Putamen (tissue), 1 donor: Measurements from ENCODE around the gene SERPIND1.

ENCODE experiments used
- DNase-seq: peaks from one replicate; pipeline ENCODE4 v3.0.0-alpha.2; 2016; ENCODE audit warnings: low spot score

The SERPIND1 gene

DNA sequence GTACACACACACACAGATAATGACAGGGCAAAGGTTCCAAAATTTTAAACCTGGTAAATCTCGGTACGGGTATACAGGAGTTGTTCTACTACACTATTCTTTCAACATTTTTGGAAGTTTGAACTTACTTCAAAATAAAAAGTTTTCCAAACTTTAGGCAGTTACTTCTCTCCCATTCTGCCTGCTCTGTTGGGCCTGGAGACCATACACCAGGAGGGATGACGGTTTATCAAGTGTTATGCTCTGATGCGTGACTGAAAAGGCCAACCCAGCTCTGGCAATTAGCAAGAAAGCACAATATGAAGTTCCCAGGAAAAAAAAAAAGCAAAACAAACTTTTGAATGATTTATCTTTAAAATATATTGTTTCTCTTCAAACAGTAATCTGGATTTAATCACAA is 969 bp downstream of the SERPIND1 start:
- DNase-seq: no peak

DNA sequence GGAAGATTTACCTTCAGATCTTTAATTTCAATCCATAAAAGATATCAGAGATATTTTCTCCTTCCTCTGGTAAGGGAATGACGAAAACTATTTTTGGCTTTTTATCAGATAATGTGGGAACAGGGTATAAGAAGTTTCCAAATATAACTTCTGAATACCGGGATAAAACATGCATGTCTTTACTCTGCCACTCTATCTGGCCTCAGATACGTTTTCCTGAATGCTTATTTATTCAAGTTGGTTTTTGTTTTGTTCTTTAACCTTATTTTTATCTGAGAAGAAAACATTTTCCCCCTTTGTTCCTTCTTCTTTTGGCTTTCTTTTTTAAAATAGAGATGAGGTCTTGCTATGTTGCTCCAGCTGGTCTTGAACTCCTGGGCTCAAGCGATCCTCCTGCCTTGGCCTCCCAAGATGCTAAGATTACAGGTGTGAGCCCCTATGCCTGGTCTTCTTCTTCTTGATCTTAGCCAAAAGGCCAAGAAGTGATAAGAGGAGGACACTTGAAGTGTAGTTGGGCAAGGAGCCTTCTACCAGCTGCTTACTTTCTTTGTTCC is 1.5 kb downstream of the SERPIND1 start:
- no peak for DNase-seq

DNA sequence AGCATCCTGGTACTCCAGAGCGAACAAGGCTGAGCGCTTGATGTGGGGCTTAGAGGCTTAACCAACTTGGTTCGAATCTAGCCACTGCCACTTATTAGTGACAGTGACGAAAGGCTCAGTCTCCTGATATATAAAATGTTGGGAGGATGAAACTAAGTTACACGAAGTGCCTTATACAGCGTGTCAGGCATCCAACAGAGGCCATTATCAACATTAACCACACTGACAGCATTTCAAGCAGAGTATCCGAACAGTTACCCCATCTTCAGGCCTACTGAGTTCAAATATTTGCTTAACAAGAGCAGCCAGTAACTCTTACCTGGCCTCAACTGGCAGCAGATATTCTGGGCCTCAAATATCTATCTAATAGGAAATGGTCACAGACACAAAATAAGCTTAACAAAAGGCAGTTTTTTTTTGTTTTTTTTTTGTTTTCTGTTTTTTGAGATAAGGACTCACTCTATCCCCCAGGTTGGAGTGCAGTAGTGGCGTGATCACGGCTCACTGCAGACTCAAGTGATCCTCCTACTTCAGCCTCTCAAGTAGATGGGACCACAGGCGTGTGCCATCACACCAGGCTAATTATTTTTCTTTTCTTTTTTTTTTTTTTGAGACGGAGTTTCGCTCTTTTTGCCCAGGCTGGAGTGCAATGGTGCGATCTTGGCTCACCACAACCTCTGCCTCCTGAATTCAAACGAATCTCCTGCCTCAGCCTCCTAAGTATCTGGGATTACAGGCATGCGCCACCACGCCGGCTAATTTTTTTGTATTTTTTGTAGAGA is 2.9 kb downstream of the SERPIND1 start:
- DNase-seq: no peak

DNA sequence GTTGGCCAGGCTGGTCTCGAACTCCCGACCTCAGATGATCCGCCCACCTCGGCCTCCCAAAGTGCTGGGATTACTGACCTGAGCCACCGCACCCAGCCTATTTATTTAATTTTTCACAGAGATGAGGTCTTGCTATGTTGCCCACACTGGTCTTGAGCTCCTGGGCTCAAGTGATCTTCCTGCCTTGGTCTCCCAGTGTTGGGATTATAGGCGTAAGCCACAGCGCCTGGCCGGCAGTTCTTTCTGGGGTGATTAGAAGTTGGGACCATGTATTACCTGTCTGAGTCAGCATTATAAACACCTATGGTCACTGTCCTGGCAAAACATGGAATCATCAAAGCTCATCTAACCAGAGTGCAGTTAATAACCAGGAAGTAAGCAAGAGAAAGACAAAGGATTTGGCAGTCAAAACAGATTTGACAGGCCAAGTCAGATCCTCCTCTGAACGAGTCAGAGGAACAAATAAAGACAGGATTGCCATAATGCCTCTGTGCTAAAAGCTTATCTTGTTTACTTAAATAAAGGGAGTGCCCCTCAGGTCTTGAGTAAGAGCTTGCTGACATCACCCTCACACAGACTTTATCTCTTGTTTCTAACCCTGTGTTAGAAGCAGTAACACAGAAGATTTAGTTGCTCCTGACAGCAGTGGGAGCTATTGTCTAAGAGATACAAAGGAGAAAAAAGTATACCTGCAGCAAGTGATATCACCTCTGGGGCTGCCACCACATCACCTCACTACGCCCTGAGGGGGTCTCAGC is 3.7 kb downstream of the SERPIND1 start:
- DNase-seq: no peak

DNA sequence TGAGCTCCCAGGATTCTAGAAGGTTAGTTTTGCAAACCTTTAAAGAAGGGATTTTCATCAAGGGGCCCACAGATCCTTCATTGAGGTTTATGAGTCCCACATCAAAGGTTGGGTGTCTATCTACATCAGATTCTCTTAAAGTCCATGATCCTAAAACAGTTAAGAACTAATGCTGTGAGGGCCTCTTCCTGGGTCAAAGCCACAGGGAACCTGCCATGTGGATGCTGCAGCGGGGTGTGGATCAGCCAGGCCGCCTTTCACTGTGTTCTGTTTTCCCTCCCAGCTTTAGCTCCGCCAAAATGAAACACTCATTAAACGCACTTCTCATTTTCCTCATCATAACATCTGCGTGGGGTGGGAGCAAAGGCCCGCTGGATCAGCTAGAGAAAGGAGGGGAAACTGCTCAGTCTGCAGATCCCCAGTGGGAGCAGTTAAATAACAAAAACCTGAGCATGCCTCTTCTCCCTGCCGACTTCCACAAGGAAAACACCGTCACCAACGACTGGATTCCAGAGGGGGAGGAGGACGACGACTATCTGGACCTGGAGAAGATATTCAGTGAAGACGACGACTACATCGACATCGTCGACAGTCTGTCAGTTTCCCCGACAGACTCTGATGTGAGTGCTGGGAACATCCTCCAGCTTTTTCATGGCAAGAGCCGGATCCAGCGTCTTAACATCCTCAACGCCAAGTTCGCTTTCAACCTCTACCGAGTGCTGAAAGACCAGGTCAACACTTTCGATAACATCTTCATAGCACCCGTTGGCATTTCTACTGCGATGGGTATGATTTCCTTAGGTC is 5.3 kb downstream of the SERPIND1 start:
- peak; percentile 27 for DNase-seq

DNA sequence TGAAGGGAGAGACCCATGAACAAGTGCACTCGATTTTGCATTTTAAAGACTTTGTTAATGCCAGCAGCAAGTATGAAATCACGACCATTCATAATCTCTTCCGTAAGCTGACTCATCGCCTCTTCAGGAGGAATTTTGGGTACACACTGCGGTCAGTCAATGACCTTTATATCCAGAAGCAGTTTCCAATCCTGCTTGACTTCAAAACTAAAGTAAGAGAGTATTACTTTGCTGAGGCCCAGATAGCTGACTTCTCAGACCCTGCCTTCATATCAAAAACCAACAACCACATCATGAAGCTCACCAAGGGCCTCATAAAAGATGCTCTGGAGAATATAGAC is 5.9 kb downstream of the SERPIND1 start:
- DNase-seq: no peak

DNA sequence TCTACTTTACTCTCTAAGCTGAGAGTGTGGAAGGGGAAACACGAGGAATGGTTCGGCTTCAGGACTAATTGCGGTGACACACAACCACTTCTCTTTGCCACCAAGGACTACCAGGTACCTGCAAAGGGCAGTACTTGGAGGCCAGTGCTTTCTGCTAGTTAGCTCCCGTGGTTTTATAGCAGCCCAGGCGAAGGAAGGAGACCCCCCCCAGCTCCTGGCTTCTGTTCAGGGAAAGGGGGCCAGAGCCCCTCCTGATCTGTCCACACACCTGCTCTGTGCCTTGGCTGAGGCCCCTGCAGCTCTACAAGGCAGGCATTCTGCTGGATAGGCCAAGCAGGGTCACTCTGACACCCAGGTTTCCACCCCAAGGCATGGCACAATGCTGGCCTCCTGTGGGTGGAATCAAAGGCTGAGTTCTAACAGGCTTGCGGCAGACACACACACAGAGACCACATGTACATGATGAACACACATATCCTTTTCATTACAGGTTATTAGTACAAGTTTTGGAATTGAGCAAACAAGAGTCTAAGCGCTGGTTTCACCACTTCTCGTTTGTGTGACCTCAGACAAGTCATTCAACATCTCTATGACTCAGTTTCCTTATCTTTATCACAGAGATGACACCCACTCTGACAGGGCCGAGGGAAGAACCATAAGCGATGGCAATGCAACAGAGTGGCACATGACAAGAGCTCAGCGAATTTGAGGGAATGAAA is 7.5 kb downstream of the SERPIND1 start:
- no peak for DNase-seq

DNA sequence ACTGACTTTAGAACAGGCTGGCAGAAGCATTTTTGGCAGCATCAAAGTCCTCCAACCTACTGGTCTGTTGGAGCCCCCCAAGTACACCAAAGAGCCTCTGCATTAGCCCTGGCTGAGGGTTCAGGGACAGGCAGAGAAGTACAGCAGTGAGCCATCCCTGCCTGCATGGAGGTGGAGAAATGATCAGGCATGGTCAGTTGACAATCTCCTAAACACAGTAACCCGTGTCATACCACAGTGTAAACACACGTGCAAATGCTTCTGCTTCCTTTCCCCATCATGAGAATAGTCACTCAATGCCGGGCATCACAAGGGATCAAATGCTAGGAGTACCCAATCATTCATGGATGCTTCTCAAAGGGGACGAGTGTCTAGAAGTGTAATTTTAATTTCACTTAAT is 8.2 kb downstream of the SERPIND1 start:
- no peak for DNase-seq

DNA sequence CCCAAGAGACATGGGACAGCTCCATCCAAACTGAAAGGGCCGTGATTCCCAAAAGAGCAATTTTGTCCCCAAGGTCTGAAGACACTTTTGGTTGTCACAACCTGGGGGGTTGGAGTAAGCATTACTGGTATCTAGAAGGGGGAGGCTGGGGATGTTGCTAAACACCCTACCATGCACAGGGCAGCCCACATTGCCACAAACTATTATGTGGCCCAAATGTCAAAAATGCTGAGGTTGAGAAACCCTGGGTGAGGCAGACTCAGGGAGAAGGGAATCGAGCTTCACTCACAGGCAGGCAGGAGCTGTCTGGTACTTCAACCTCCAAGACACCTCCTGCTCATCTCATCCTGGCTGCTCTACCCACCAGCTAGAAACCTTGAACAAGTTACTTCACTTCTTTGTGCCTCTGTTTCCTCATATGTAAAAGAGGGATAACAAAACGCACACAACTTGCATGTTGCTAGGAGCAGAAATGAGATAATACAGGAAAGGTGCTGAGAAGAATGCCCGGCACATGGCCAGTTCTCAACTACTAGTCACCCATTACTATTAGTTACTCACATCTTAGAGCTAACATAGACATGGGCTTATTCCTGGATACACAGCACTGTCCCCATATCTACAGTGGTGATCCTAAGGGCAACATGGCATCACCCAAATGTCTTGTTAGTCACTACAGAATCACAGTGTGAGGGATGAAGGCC is 8.8 kb downstream of the SERPIND1 start:
- no peak for DNase-seq

DNA sequence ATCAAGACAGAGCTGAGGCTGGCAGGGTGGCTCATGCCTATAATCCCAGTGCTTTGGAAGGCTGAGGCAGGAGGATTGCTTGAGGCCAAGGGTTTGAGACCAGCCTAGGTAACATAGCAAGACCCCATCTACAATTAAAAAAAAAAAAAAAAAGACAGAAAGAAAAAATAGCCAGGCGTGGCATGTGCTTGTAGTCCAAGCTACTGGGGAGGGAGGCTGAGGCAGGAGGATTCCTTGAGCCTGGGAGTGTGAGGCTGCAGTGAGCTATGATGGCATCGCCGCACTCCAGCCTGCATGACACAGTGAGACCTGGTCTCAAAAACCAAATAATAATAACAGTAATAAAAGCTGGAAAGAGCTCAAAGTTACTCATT is 9.4 kb downstream of the SERPIND1 start:
- no peak for DNase-seq

DNA sequence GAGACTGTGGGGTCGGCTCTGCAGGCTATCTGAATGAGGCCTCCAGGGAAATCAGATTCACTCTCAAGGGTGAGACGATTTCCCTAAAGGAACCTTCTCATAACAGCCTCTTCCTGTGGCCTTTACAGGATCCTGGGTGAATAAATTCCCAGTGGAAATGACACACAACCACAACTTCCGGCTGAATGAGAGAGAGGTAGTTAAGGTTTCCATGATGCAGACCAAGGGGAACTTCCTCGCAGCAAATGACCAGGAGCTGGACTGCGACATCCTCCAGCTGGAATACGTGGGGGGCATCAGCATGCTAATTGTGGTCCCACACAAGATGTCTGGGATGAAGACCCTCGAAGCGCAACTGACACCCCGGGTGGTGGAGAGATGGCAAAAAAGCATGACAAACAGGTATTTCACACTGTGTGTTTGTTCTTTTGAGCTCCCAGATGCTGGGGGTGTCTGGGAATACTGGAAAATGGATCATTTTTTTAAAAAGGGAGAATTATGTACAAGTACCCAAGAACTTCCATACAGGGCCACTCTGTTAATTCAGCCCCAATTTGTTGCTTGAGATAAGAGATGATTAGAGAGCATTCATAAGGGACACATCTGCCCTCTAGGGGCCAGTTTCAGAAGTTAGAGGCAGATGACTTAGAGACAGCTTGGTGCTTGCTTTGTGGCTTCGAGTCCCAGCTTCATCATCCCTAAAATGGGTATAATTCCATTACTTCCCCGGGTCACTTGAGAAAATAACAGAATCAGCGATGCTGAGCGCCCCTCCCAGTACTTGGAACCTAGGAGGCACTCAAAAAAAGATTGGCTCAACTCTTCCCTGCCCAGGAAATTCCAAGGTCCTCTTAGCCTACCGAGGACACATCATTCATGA is 10.2 kb downstream of the SERPIND1 start:
- DNase-seq: peak; percentile 43

DNA sequence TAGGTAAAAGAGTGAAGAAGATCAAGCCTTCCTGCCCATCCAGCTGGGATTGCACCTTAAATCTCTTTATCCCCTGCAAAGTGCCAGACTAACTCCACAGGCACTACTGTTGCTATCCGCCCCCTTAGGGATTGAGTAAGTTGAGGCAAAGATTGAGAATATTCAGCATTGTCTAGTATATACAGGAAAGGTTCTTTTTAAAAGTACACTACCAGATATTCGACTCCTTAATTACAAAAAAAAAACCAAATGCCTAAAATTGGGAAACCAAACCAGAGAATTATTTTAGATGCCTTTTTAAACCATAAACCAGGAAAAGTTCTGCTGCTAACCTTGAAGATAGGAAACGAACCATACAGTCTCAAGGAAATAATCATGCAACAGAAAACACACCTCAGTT is 11.5 kb downstream of the SERPIND1 start:
- DNase-seq: no peak

DNA sequence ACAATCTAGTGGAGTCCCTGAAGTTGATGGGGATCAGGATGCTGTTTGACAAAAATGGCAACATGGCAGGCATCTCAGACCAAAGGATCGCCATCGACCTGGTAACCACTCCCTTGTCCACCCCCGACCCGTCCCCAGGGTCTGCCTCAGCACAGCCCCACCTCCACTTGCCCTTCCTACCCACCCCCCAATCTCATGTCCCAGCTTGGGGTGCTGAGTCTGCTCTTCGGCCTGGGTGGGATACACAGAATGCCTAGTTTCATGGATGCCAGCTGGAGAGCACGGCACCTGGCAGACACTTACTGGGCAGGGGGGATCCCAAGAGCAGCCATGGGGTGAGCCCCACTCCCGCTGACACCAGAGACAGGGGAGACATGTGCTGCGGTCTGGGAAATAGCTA is 12.1 kb downstream of the SERPIND1 start:
- no peak for DNase-seq

DNA sequence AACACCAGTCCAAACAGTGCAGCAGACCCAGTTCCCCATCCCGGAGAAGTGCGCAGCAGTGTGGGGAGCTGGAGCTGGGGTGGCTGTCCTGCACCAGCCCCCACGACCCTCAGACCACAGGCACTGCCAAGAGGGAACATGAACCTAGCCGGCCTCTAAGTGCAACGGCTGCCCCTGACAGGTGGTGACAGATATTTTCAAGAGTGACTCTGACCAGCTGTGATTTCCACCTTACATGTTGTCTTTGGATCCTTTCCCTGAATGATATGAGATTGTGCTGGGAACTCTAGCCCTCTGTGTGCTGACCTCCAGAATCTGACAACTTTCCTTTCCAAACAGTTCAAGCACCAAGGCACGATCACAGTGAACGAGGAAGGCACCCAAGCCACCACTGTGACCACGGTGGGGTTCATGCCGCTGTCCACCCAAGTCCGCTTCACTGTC is 12.6 kb downstream of the SERPIND1 start:
- DNase-seq: no peak

DNA sequence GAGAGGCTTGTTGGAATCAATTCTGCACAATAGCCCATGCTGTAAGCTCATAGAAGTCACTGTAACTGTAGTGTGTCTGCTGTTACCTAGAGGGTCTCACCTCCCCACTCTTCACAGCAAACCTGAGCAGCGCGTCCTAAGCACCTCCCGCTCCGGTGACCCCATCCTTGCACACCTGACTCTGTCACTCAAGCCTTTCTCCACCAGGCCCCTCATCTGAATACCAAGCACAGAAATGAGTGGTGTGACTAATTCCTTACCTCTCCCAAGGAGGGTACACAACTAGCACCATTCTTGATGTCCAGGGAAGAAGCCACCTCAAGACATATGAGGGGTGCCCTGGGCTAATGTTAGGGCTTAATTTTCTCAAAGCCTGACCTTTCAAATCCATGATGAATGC is 13.3 kb downstream of the SERPIND1 start:
- DNase-seq: no peak

DNA sequence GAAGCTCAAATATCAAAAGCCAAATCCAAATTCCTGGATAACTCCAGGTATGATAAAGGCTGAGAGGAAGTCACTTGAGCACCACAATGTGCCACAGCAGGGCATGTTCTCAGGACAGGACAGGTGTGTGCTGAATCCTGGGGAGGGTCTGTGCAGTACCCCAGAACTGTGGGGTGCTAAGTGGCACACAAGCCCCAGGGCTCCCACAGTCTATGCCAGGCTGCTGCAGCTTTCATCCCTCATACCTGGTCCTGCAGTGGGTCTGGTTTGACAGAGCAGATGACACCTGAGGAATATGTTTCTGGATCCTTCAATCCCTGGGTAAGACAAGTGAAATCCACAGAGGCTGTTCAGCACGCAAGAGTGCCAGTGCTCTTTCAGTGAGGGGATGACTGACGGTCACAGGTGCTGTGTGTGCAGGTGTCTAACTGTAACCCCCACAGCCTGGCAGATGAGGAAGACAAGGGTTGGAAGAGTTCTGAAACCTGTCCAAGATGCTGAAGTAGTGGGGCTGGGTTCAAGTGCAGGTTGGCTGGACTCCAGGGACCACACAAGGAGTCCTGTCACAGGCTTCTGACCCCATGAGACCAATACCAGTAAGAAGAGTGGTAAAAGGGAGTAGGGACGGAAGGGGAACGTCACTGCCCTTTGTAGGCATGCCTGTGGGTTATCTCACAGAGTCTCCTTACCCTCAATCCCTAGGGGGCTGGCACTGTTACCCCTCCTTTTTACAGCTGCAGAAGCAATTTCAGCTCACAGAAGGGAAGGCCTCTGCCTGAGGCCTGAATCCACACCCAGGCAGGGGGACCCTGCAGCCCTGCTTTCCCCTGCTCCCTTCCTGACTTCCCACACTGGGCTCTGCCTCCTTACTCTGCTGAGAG is 14.1 kb downstream of the SERPIND1 start:
- DNase-seq: no peak

DNA sequence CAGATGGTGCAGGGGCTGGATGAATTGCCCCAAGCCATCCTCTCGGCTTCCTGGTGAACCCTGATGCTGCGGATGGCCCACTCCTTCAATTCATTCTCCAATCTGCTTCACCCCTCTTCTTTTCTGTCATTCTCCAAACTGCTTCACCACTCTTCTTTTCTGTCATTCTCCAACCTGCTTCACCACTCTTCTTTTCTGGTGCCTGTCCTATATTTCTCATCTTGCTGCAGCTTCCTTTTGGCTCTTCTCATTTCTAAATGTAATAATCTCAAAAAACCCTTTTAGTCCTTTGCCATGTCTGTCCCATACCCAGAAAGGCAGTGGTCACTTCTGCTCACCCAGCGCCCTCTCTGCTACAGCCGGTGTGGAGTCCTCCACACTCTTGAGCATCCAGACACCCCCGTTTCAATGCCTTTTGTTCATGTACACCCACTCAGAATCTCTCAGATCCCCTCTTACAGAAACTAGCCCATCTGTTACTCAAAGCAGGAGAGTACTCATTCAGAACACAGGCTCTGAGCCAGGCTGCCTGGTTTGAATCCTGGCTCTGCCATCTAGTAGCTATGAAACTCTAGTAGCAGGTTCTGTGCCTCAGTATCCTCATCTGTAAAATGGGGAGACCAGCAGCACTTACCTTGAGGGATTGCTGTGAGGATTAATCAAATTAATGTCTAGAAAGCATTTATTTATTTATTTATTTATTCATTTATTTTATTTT is 14.9 kb downstream of the SERPIND1 start:
- DNase-seq: no peak

DNA sequence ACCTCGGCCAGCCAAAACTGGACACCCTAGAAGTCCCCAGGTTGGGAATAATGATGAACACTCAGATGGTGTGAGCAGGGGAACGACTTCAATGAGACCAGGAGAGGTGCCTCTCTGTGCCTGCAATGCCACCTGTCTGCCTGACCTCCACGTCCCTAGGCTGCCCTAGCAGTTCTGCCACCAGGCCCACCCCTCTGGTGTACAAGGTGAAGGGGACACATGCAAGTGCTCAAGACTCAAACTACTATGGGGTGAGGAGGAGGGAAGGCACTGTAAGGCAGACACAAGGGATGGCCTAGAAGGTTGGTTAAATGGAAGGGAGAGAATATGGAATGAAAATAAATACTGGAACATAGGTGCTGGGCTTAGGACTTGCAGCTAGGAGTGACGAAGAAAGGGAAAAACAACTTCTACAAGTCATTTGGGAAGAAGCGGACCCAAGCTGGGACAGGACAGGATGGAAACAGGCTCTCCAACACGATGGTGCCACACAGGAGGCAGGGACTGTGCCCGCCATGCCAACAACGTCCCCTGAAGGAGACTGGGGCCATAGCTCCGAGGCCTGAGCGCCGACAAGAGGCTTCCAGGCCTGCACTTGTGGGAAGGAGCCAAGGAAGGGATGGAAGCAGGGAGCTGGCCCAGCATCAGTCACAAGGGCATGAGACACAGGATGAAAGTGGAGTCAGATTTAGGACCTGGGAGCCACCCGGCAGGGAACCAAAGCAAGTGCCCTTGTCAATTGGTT is 18.5 kb downstream of the SERPIND1 start:
- no peak for DNase-seq
